HG03457 (cell line): ENCODE data around the gene CDCA4.

Source experiments
- ATAC-seq: cut with Tn5 transposase; IDR thresholded peaks from one replicate; pipeline ENCODE4 v1.9.1; 2021; ENCODE audit warnings: moderate number of reproducible peaks; ENCODE audit not compliant: unreplicated experiment

The CDCA4 gene

DNA sequence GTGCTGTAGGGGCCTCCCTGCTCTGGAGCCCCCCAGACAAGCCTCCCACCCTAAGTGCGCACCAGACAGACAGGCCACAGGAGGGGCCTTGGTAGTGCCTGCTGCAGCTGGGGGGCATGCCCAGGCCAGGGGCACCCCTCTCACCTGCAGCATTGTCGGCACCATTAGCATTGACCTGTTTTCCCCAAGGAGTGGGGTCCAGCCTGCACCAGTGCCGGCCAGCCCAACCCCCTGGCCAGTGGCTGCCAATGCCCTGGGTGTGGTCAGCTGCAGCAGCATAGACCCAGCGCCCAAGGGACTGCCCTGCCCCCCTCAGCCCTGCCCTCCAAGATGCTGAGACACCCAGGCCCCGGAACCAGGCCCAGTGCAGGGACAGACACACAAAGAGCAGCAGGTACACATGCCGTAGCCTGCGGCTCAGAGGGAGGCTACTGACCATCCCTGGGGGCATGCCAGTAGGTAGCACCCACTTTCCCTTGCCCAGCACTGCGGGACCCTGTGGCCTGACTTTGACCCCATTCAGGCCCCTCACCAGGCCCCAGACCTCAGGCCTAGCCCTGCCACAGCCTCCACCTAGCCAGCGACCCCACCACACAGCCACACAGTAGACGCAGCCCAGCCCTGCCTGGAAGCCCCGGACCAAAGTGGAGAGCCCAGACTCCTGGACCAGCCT is 43.7 kb downstream of the CDCA4 start:
- no peak for ATAC-seq

- ATAC-seq = no peak
Measured at GRCh38 chr14:104976198-104977007, 44.5 kb downstream of the CDCA4 start.

GRCh38 chr14:104975481-104976197 is 45.2 kb downstream of the CDCA4 start:
- no peak for ATAC-seq

DNA sequence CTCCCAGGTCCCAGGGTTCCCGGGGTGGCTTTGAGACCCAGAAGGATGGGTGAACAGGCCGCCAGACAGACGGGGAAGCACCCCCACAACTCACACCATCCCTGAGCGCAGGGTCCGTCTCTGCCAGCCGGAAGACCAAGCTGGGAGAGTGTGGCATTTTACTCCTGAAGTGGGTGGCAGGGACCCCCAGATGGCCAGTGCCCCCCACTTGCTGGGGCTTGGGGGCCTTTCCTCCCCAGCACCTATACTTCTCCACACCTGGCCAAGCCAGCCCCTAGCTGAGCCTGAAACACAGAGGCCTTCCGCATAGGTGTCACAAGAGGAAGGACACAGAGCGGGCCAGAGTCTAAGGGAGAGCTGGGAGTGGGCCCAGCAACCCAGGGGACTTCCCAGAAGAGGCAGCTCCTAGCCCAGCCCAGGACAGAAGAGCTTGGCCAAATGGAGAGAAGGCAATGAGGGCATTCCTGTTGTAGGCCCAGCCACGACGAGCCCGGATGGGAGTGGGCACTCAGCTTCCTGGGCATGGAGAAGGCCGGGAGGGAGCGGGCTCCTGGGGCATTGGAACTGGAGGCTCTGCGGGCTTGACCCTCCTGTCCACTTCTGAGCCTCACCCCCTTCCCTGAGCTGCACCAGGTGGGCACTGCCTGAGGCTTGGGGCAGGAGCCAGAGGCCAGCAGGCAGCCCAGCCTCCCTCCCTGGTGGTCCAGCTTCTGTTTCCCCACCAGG is 46.1 kb downstream of the CDCA4 start:
- ATAC-seq = no peak

GRCh38 chr14:104974146-104974541 is 46.7 kb downstream of the CDCA4 start:
- ATAC-seq = no peak

- no peak for ATAC-seq
Measured at GRCh38 chr14:104973385-104974145, 47.3 kb downstream of the CDCA4 start.

- no peak for ATAC-seq
Measured at GRCh38 chr14:104973135-104973384, 47.8 kb downstream of the CDCA4 start.

DNA sequence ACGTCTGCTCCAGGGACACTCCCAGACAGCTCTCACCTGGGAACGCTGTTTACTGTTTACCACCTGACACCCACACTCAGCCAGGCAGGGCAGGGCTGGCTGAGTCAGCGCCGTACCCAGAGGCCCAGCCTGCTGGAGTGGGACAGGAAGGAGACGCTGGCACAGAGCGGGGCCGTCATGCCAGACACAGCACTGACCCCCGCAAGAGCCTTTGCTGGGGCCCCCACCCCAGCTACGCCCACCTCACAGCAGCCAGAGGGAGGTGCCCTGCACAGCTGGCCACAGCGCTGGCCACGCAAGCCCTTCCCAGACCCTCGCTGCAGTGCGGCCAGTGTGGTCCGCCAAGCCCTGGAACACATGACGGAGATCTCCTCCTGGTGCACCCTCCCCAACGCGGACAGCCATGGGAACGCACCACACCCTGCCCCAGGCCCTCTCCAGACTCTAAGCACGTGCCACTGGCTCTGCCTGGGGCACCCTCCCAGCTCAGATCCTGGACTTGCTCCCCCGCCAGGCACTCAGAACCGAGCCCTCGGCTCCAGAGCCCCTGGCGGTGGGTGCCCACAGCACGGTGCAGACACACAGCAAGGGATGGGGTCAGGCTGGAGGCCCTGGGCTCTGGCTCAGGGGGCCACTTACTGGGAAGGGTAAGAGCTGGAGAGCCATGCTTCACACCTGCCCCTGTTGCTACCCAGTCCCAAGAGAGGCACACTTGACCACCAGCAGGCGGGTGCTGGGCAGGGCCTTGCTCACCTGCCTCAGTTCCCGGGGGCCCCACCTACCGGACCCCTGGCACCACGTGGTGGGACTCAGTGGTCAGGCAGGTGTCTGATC is 48.4 kb downstream of the CDCA4 start:
- ATAC-seq = no peak

- ATAC-seq = no peak
Measured at GRCh38 chr14:104971447-104972240, 49.2 kb downstream of the CDCA4 start.

DNA sequence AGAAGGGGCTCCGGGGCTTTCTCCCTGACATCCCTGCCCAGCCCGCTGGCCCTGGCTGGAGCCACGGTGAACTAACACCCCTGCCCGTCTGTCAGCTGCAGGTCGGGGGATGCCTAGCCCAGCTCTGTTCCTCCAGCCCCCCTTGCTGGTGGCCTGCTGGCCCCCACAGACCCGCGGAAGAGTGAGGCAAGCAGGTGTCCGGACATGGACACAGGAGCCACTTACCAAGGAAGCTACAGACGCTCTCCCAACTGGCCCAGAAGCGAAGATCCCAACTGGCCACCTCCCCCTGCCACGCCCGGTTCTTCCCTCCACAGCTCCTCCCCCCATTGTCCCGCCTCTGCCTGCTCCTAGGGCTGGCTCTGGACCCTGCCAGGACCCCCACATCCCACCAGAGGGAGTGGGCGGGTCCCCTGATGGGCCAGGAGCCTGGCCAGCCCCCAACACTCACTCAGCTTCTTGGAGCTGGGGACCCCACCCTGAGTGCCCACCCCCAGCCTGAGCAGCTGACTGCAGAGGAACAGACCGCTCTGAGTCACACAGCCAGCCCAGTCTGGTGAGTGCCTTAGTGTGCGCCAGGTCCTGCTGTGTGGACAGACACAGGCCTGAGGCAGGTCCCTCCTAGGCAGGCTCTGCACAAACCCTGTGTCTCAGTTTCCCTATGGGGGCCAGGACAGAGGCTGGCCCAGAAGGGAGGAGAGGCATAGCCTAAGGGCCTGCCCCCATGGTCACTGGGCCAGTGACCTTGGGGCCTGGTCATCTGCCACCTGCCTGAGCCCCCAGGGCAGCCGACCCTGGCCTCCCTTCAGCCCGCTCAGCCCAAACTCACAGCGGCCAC is 50.4 kb downstream of the CDCA4 start:
- ATAC-seq = no peak

- no peak for ATAC-seq
Measured at GRCh38 chr14:104969741-104970230, 51.1 kb downstream of the CDCA4 start.

- ATAC-seq = no peak
Measured at GRCh38 chr14:104968541-104969401, 52.1 kb downstream of the CDCA4 start.

DNA sequence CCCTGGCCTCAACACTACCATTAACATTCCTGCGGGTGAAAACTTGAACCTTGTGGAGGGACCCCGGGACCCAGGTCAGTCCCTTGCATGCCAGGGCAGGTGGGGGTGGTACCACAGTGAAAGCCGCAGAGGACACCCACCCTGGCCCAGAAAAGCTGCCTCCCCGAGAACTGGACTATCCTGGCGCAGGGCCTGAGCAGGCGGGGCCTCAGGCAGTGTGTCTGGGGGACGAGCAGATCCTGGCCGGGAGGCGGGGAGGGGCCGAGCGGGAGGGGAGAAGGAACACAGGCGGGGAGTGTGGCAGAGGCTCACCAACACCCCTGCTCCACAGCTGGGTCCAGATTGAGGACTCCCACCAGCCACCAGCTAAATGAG is 52.7 kb downstream of the CDCA4 start:
- ATAC-seq = no peak

DNA sequence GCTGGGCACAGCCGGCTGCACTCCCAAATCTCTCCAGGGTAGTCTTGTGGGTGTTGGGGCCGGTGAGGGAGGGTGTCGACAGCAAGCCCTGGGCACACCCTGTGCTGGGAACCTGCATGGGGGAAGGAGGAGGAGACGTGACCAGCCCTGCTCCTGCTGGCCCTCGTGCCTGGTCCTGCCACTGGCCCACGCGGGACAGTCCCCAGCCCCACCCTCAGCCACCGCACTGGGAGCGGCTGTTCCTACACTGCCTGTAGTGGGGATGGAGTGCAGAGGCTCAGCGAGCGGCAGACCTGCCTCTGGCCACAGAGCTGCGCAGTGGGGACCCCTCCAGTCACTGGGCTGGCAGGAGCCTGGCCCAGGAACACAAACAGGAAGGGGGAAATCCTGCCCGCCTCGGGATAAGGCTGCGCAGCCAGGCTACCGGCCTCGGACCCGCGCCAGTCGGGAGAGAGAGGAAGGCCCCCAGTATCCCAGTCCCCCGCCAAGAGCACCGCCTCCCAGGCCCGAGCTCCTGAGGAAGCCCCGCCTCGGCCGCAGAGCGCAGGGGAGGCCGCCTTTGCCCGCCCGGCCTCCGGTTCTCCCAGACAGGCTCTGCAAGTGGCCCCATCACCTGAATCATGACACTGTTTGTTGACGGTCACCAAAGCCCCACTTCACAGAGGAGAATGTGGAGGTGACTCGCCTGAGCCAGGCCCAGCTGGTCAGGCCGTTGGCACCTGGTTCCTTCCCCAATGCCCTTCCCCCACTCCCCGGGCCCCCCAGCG is 53.3 kb downstream of the CDCA4 start:
- no peak for ATAC-seq

DNA sequence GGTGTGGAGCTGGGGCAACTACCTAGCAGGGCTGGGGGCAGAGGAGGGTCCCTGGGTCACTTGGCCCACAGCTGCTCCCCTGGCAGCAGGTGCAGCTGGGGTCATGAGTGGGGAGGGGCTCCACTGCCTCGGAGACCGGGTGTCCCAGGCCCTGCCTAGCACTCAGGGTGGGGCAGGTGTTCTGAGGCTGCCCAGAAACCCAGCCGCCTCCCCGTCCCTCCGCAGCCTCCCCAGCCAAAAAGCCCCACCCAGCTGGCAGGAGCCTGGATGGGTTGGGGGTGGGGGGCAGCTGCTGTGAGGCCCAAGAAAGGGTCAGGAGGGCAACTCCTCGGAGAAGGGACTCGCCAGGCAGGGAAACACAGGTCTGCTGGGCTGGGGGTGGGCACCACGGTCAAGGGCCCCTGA is 53.9 kb downstream of the CDCA4 start:
- no peak for ATAC-seq

DNA sequence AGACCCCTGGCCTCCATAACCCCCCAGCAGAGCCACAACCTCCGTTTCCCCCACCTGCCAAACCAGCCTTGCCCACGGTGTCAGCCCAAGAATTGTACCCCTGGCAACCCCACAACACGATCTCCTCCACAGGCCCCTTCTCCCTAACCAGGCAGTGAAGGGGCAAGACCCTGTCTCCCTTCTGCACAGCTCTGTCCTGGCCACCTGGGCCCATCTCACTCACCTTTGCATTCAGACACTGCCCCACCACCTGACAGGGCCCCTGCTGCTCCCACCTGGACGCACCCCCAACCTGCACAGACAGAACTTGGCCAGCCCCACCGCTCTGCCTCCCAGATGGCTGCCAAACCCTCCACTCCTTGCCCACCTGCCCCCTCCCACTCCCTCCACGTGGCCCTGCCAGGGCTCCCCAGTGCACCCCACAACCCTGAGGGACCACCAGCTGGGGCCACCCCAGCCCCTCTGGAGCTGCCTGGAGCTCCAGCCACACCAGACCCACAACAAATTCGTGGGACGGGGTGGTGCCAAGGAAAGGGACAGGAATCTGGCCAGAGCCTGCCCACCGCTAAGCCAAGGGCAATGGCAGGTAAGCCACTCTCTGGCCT is 54.5 kb downstream of the CDCA4 start:
- no peak for ATAC-seq
